Measurements from ENCODE around the gene LRPAP1.
"Not testable (repeated sequence)": the region's sequence is repeated elsewhere in the genome, so short reads cannot be mapped to it uniquely, and the experiment has no call there.

GRCh38 chr4:3577208-3577892 is 45.1 kb upstream of the LRPAP1 start:
- TF ChIP-seq CTCF (IDR thresholded peaks at IDR 0.05); POLR2A (IDR thresholded peaks at IDR 0.05; ENCODE audit: low read depth): not testable (repeated sequence)

Measured in esophagus muscularis mucosa (tissue), 3 donors.